Measurements from ENCODE around the gene ZNF700.
"Not testable (repeated sequence)": the region's sequence is repeated elsewhere in the genome, so short reads cannot be mapped to it uniquely, and the experiment has no call there.

- not testable (repeated sequence) for TF ChIP-seq POLR2AphosphoS5 (IDR thresholded peaks at IDR 0.05); CTCF (IDR thresholded peaks at IDR 0.05; ENCODE audit: poor library complexity, severe bottlenecking)
Measured at GRCh38 chr19:11991921-11992320, 67.0 kb downstream of the ZNF700 start.

Data from neural cell (in vitro differentiated cells).